DND-41 (cell line): Measurements from ENCODE around the gene SEC61B.

ENCODE experiments used
- EZH2 ChIP-seq: IDR thresholded peaks from 3 replicates; pipeline ENCODE4 v1.6.1; 2012; ENCODE audit warnings: borderline replicate concordance, low read depth, mild to moderate bottlenecking, moderate library complexity, low read length, inconsistent platforms; ENCODE audit not compliant: severe bottlenecking
- TF ChIP-seq, protein P1 (sequence below): IDR thresholded peaks from 2 replicates; pipeline ENCODE4 v1.5.1; 2012; ENCODE audit warnings: borderline replicate concordance, low read length, moderate library complexity, mild to moderate bottlenecking; ENCODE audit not compliant: poor library complexity, severe bottlenecking; ENCODE audit errors: extremely low read depth

- TF ChIP-seq, protein P1, sequence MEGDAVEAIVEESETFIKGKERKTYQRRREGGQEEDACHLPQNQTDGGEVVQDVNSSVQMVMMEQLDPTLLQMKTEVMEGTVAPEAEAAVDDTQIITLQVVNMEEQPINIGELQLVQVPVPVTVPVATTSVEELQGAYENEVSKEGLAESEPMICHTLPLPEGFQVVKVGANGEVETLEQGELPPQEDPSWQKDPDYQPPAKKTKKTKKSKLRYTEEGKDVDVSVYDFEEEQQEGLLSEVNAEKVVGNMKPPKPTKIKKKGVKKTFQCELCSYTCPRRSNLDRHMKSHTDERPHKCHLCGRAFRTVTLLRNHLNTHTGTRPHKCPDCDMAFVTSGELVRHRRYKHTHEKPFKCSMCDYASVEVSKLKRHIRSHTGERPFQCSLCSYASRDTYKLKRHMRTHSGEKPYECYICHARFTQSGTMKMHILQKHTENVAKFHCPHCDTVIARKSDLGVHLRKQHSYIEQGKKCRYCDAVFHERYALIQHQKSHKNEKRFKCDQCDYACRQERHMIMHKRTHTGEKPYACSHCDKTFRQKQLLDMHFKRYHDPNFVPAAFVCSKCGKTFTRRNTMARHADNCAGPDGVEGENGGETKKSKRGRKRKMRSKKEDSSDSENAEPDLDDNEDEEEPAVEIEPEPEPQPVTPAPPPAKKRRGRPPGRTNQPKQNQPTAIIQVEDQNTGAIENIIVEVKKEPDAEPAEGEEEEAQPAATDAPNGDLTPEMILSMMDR: no peak
- no peak for TF ChIP-seq EZH2
Measured at GRCh38 chr9:99190597-99191283, 31.3 kb upstream of the SEC61B start.
